H9 (cell line): ENCODE results near the gene JPH2. TPM values are rescaled to one million over a fixed set of nuclear protein-coding genes. Genes with fewer than 3 reads are reported as not detected.

Experiments used
- DNase-seq: peaks from one replicate; pipeline ENCODE4 v3.0.0-alpha.2; 2017
- H2AFZ ChIP-seq: one replicate; pipeline ENCODE4 v1.6.1; 2013; ENCODE audit warnings: mild to moderate bottlenecking, low read length, control low read depth, moderate library complexity
- H2AK5ac ChIP-seq: 2 replicates; pipeline ENCODE4 v1.6.1; 2013; ENCODE audit warnings: low read length, control low read depth, mixed read lengths; ENCODE audit not compliant: insufficient read length
- H2BK120ac ChIP-seq: one replicate; pipeline ENCODE4 v1.6.1; 2013; ENCODE audit warnings: low read depth, mild to moderate bottlenecking, low read length, control low read depth, inconsistent platforms; ENCODE audit not compliant: poor library complexity, severe bottlenecking
- H2BK12ac ChIP-seq: 2 replicates; pipeline ENCODE4 v1.6.1; 2013; ENCODE audit warnings: low read length, control low read depth, mixed read lengths, low read depth; ENCODE audit not compliant: insufficient read length
- H2BK15ac ChIP-seq: 2 replicates; pipeline ENCODE4 v1.6.1; 2013; ENCODE audit warnings: low read depth, low read length, control low read depth
- H2BK20ac ChIP-seq: one replicate; pipeline ENCODE4 v1.6.1; 2013; ENCODE audit warnings: low read depth, mild to moderate bottlenecking, low read length, control low read depth, inconsistent platforms; ENCODE audit not compliant: poor library complexity, severe bottlenecking
- H2BK5ac ChIP-seq: 2 replicates; pipeline ENCODE4 v1.6.1; 2013; ENCODE audit warnings: low read length, control low read depth, mixed read lengths; ENCODE audit not compliant: insufficient read length
- H3K14ac ChIP-seq: 2 replicates; pipeline ENCODE4 v1.6.1; 2013; ENCODE audit warnings: low read length, control low read depth; ENCODE audit not compliant: insufficient read depth
- H3K18ac ChIP-seq: 2 replicates; pipeline ENCODE4 v1.6.1; 2013; ENCODE audit warnings: low read depth, mild to moderate bottlenecking, mixed read lengths, low read length, control low read depth; ENCODE audit not compliant: insufficient read length
- H3K23ac ChIP-seq: 2 replicates; pipeline ENCODE4 v1.6.1; 2013; ENCODE audit warnings: low read length, control low read depth, mixed read lengths, low read depth; ENCODE audit not compliant: insufficient read length
- H3K23me2 ChIP-seq: 2 replicates; pipeline ENCODE4 v1.6.1; 2013; ENCODE audit warnings: low read depth, mild to moderate bottlenecking, mixed read lengths, low read length, control low read depth; ENCODE audit not compliant: insufficient read length, poor library complexity, severe bottlenecking
- H3K27ac ChIP-seq: 2 replicates; pipeline ENCODE4 v1.5.1; 2013; ENCODE audit warnings: low read length, control low read depth, mixed read lengths, low read depth; ENCODE audit not compliant: insufficient read length
- H3K27me3 ChIP-seq: 2 replicates; pipeline ENCODE4 v1.6.1; 2013; ENCODE audit warnings: low read length, control low read depth, inconsistent platforms; ENCODE audit not compliant: insufficient read depth
- H3K4ac ChIP-seq: 2 replicates; pipeline ENCODE4 v1.6.1; 2013; ENCODE audit warnings: low read depth, mild to moderate bottlenecking, control low read depth, inconsistent platforms, low read length, moderate library complexity
- H3K4me1 ChIP-seq: 2 replicates; pipeline ENCODE4 v1.6.1; 2013; ENCODE audit warnings: low read length, control low read depth, inconsistent platforms; ENCODE audit not compliant: insufficient read depth
- H3K4me2 ChIP-seq: 2 replicates; pipeline ENCODE4 v1.6.1; 2013; ENCODE audit warnings: low read length, control low read depth, mixed read lengths; ENCODE audit not compliant: insufficient read length, insufficient read depth
- H3K56ac ChIP-seq: 2 replicates; pipeline ENCODE4 v1.6.1; 2013; ENCODE audit warnings: low read depth, mild to moderate bottlenecking, mixed read lengths, low read length, control low read depth; ENCODE audit not compliant: insufficient read length
- H3K79me1 ChIP-seq: 2 replicates; pipeline ENCODE4 v1.6.1; 2013; ENCODE audit warnings: low read depth, mild to moderate bottlenecking, moderate library complexity, low read length, control low read depth, inconsistent platforms; ENCODE audit not compliant: insufficient read depth, poor library complexity, severe bottlenecking
- H3K79me2 ChIP-seq: 2 replicates; pipeline ENCODE4 v1.6.1; 2013; ENCODE audit warnings: low read length, control low read depth, inconsistent platforms; ENCODE audit not compliant: insufficient read depth
- H3K9ac ChIP-seq: 2 replicates; pipeline ENCODE4 v1.6.1; 2013; ENCODE audit warnings: low read length, control low read depth, mixed read lengths; ENCODE audit not compliant: insufficient read length; ENCODE audit errors: extremely low read depth
- H3K9me3 ChIP-seq: one replicate; pipeline ENCODE4 v1.6.1; 2013; ENCODE audit warnings: low read depth, low read length, inconsistent platforms; ENCODE audit not compliant: control insufficient read depth
- H3T11ph ChIP-seq: one replicate; pipeline ENCODE4 v1.6.1; 2013; ENCODE audit warnings: mild to moderate bottlenecking, low read length, control low read depth, inconsistent platforms
- H4K20me1 ChIP-seq: one replicate; pipeline ENCODE4 v1.6.1; 2013; ENCODE audit not compliant: control insufficient read depth, insufficient read length, insufficient read depth
- H4K5ac ChIP-seq: 2 replicates; pipeline ENCODE4 v1.6.1; 2013; ENCODE audit warnings: low read depth, mild to moderate bottlenecking, mixed read lengths, low read length, control low read depth; ENCODE audit not compliant: insufficient read length
- H4K8ac ChIP-seq: replicated peaks from 2 replicates; pipeline ENCODE4 v1.6.1; 2013; ENCODE audit warnings: low read length, control low read depth, mixed read lengths, low read depth; ENCODE audit not compliant: insufficient read length
- H4K91ac ChIP-seq: 2 replicates; pipeline ENCODE4 v1.6.1; 2013; ENCODE audit warnings: low read depth, mild to moderate bottlenecking, moderate library complexity, mixed read lengths, low read length, control low read depth; ENCODE audit not compliant: insufficient read length
- H3K27ac Mint-ChIP-seq, 3 experiments: 2 replicates in 2 of 3; 3 replicates in 1 of 3; pipeline ENCODE4 v1.8.0; 2020 to 2021; ENCODE audit warnings: mixed read lengths in 3 of 3, mild to moderate bottlenecking in 1 of 3, moderate library complexity in 1 of 3
- H3K27me3 Mint-ChIP-seq: 2 replicates; pipeline ENCODE4 v1.8.0; 2021; ENCODE audit warnings: low read depth, mild to moderate bottlenecking, moderate library complexity, mixed read lengths
- H3K36me3 Mint-ChIP-seq, 3 experiments: 2 replicates in 2 of 3; 3 replicates in 1 of 3; pipeline ENCODE4 v1.8.0; 2020 to 2021; ENCODE audit warnings: low read depth in 3 of 3, mixed read lengths in 3 of 3; ENCODE audit not compliant: insufficient read depth in 1 of 3
- H3K4me1 Mint-ChIP-seq, 2 experiments: 2 replicates each; pipeline ENCODE4 v1.8.0; 2020; ENCODE audit warnings: mixed read lengths in 2 of 2
- H3K4me3 Mint-ChIP-seq, 2 experiments: 2 replicates in 1 of 2; 3 replicates in 1 of 2; pipeline ENCODE4 v1.8.0; 2020 to 2021; ENCODE audit warnings: mild to moderate bottlenecking in 2 of 2, mixed read lengths in 2 of 2, moderate library complexity in 1 of 2
- H3K9me3 Mint-ChIP-seq, 2 experiments: 2 replicates in 1 of 2; 3 replicates in 1 of 2; pipeline ENCODE4 v1.8.0; 2020; ENCODE audit warnings: mild to moderate bottlenecking in 2 of 2, mixed read lengths in 2 of 2, moderate library complexity in 1 of 2
- CTCF ChIP-seq: fragments of 200-600 bp; sonication (generic); conservative IDR thresholded peaks from 3 replicates; pipeline ENCODE4 v1.8.0; 2021; ENCODE audit warnings: antibody characterized with exemption, mild to moderate bottlenecking
- WGBS: extraction: QIAGEN DNeasy Blood & Tissue Kit; methylation state at CpG from one replicate; pipeline ENCODE4 v1.1.7; 2013; ENCODE audit warnings: missing lambda C conversion rate, low lambda C conversion rate, mixed read lengths; ENCODE audit not compliant: insufficient read length; ENCODE audit errors: extremely low coverage; 5-methylcytosine and 5-hydroxymethylcytosine counted together
- long read RNA-seq: library from polyadenylated mRNA; unstranded; transcript quantifications from one replicate; pipeline ENCODE4 v2.0.0, GENCODE V29; 2020
- total RNA-seq: library from RNA; stranded (reverse); gene quantifications from 2 replicates; pipeline ENCODE4 v1.2.1, GENCODE V29; 2021

The JPH2 gene
- 0.31 and 0.35 TPM in 2 replicates for total RNA-seq
- long read RNA-seq: 0 reads

- Histone ChIP-seq H3K27me3 (no peaks in the 10 kb centered on the region), H3T11ph (no peak within 1 kb of the TSS), H3K4me1 (no peaks in the 10 kb centered on the region), H2BK5ac (no peak within 1 kb of the TSS), H3K79me1 (no peaks in the 10 kb centered on the region), H4K91ac (no peak within 1 kb of the TSS), H3K9me3 (no peaks in the 10 kb centered on the region), H3K14ac (peak within 1 kb of the TSS; percentile 60), H3K18ac (peak within 1 kb of the TSS; percentile 45), H2BK12ac (no peak within 1 kb of the TSS), H4K8ac (no peak within 1 kb of the TSS), H3K27ac (no peak within 1 kb of the TSS), H3K56ac (no peak within 1 kb of the TSS), H3K23me2 (peaks cover 8% of the 10 kb centered on the region), H2BK20ac (no peak within 1 kb of the TSS), H2AK5ac (no peak within 1 kb of the TSS), H2AFZ (no peak within 1 kb of the TSS), H3K9ac (peak within 1 kb of the TSS; percentile 3), H3K4ac (no peak within 1 kb of the TSS), H2BK15ac (no peak within 1 kb of the TSS), H3K23ac (no peak within 1 kb of the TSS), H3K4me2 (peak within 1 kb of the TSS; percentile 35), H2BK120ac (no peak within 1 kb of the TSS), H3K79me2 (no peaks in the 10 kb centered on the region), H4K20me1 (no peaks in the 10 kb centered on the region), H4K5ac (no peak within 1 kb of the TSS)
- Mint-ChIP-seq H3K4me1 (peaks cover 8 to 15% of the 10 kb centered on the region in 2 experiments), H3K27me3 (peaks cover 15% of the 10 kb centered on the region), H3K9me3 (no peaks in the 10 kb centered on the region), H3K36me3 (no peaks in the 10 kb centered on the region), H3K4me3 (peak within 1 kb of the TSS; percentile 61 to 73), H3K27ac (no peak within 1 kb of the TSS)
- WGBS: no CpG with 5 or more reads among the region's 24 CpGs
- no peak for TF ChIP-seq CTCF
- peak; percentile 68 for DNase-seq
Measured at GRCh38 chr20:44187054-44187771, at the start of gene JPH2. Gene JPH2, minus strand, starts transcription at chr20:44187188. Its CDS starts 483 bp downstream, at chr20:44186705.
